ENCODE data around the gene FAM221B.

Gene FAM221B

GRCh38 chr9:35816708-35817107, 11.8 kb downstream of the FAM221B start:
- no peak for DNase-seq (ENCODE audit: low read depth)

- peak; percentile 99 for DNase-seq (ENCODE audit: low read depth)
Observed at GRCh38 chr9:35814841-35815543, 13.5 kb downstream of the FAM221B start, which contains the start of gene HINT2. TSS of gene HINT2 (minus strand) at chr9:35815042. CDS start at chr9:35814979, 63 bp downstream.

- DNase-seq (ENCODE audit: low read depth) = no peak
Observed at GRCh38 chr9:35814106-35814840, 14.3 kb downstream of the FAM221B start.

GRCh38 chr9:35813434-35814105, 15.0 kb downstream of the FAM221B start:
- DNase-seq (ENCODE audit: low read depth) = no peak

- peak; percentile 82 for DNase-seq (ENCODE audit: low read depth)
Observed at GRCh38 chr9:35812025-35812602, 16.4 kb downstream of the FAM221B start, which contains the start of gene SPAG8. TSS of gene SPAG8 (minus strand) at chr9:35812262. CDS start at chr9:35812147, 115 bp downstream.

DNA sequence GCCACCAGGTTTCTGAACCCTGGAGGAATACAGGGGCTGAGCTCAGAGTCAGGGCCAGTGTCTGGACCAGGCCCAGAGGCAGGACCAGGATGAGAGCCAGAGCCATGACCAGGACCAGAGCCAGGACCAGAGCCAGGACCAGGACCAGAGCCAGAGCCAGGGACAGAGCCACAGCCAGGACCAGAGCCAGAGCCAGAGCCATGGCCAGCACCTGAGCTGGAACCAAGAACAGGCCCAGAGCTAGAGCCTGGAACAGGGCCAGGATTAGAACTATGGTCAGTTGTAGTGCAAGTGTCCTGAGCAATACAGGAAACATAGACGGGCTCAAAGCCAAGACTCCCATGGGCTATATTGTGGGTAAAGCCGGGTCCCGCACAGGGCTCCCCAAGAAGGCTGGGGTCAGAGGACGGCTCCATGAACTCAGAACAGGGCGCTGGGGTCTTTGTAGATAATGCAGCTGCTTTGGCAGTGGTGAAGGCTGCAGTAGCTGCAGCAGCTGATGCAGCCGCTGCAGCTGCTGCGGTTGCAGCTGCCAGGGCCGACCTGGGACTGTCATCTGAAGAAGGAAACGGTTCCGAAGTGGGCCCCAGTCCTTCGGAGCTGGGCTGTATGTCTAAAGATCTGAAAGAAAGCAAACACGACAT, 17.0 kb downstream of the FAM221B start:
- no peak for DNase-seq (ENCODE audit: low read depth)

GRCh38 chr9:35810122-35810521, 18.4 kb downstream of the FAM221B start:
- DNase-seq (ENCODE audit: low read depth) = no peak

DNA sequence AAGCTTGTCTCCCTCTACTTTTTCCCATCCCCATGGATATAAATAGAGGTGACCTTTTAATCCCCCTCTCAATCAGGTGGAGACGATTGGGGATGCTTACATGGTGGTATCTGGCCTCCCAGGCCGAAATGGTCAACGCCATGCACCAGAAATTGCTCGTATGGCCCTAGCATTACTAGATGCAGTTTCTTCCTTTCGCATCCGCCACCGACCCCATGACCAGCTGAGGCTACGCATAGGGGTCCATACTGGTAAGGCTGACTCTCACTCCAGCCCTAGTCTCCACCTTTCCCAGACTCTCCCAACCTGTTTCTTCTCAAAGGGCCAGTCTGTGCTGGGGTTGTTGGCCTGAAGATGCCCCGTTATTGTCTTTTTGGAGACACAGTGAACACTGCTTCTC, 20.1 kb downstream of the FAM221B start:
- DNase-seq (ENCODE audit: low read depth) = no peak

DNA sequence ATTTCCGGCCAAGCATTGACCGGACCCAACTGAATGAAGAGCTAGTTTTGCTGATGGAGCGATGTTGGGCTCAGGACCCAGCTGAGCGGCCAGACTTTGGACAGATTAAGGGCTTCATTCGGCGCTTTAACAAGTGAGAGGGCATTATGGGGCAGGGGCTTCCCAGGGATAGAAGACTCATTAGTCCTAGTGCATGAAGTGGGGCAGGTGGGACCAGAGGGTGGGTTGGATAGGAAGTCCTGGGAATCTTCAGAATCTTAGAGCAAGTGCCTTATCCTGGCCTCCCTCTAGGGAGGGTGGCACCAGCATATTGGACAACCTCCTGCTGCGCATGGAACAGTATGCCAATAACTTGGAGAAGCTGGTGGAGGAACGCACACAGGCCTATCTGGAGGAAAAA, 22.4 kb downstream of the FAM221B start:
- no peak for DNase-seq (ENCODE audit: low read depth)

- DNase-seq (ENCODE audit: low read depth) = no peak
Observed at GRCh38 chr9:35801328-35802128, 27.0 kb downstream of the FAM221B start.

DNA sequence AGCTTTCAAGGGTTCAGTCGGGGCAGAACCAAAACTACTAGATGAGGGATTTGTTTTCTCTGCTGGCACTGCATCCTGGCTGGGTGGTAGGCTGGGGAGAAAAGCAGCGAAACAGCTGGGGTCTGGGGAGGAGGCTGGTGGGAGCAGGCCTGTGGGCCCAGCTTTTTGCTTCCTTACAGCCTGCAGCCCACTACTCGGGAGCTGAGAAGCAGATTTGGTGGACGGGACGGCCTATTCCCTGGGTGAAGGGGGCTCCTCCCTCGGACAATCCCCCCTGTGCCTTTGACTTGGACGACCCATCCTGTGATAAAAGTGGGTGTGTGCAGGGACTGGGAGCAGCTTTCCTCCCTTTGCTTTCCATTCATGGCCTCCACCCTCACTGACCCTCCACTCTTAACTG, 28.0 kb downstream of the FAM221B start:
- no peak for DNase-seq (ENCODE audit: low read depth)

GRCh38 chr9:35798658-35799374, 29.7 kb downstream of the FAM221B start:
- no peak for DNase-seq (ENCODE audit: low read depth)

GRCh38 chr9:35797311-35798109, 31.0 kb downstream of the FAM221B start:
- no peak for DNase-seq (ENCODE audit: low read depth)

DNA sequence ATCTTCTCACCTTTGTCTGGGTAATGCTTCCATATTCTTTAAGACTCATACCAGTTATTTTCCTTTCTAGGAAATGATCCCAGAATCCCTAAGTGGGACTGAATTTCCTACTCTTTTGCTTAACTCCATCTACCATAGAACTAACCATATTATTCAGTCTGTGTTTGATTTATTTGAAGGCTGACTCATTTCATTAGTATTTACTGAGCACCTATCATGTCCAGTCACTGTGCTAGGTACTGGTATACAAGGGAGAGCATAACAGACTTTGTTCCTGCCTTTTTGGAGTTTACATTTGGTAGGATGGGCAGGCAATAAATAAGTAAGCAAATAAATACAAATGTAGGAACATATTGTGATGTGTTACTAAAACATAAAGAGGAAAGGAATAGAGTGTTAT, 32.8 kb downstream of the FAM221B start:
- DNase-seq (ENCODE audit: low read depth) = no peak

DNA sequence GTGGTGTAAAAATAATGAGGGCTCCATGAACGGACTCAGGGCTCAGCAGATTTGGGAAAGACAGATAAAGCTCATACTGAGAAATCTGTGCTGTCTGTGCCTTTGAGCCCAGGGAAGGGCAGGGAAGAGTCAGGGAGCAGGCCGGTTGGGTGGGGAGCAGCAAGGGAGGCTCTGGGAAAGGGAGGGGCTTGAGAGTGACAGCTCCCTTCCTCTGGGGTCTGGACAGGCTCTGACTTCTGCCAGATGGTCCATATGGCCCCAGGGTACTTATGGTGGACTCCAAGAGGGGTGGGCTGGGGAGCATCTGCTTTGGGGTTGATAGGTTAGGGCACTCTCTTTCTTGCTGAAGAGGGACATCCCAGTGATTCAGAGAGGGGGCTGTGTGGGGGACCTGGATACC, 35.1 kb downstream of the FAM221B start:
- DNase-seq (ENCODE audit: low read depth) = no peak

DNA sequence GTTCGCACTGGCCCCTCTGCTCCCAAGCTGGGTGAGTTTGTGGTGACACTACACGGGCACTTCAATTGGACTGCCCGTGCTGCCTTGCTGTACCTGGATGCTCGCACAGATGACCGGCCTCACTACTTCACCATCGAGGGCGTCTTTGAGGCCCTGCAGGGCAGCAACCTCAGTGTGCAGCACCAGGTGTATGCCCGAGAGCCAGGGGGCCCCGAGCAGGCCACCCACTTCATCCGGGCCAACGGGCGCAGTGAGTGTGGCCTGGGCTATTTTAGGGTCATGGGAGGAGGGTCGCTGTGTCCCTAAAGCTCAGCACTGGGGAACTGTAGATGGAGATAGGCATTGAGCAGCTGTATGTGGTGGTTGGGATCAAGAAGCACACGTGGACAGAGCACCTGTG, 35.7 kb downstream of the FAM221B start:
- DNase-seq (ENCODE audit: low read depth) = no peak

GRCh38 chr9:35792024-35792813, 36.3 kb downstream of the FAM221B start:
- no peak for DNase-seq (ENCODE audit: low read depth)

GRCh38 chr9:35791297-35791921, 37.1 kb downstream of the FAM221B start, which contains the start of gene NPR2:
TSS of gene NPR2 (plus strand) at chr9:35791591. CDS start at chr9:35792409, 818 bp downstream.
- no peak for DNase-seq (ENCODE audit: low read depth)

Measured in GM04503 (cell line).